Measurements from ENCODE around the gene NLRP3.

The NLRP3 gene

DNA sequence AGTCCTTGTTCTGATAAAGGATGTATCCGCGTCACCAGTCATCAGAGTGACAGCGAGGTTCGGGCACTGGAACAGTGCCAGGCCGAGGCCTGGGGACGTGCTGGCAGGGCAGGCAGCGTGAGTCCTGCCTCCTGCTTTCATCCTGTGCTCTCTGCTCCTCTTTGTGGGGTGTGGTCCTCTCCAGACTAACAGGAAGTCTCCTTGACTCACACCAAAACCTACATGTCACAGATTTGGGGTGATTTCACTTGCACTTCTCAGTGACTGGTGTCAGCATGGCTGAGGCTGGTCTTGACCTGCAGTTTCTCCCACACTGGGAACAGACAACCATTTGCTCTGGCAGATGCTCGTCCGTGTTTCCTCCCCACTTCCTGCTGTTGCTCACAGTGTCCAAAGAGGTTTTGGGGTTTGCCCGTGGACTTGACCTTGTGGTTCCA lies 8.8 kb upstream of the NLRP3 start:
- no peak for DNase-seq (ENCODE audit: low read depth)
- in situ Hi-C loops (cut with HindIII; ENCODE audit: low sequenced_read_pairs): no loop called here
- H3K4me3 ChIP-seq (ENCODE audit: low read depth, low read length): no peak overlapping the region

DNA sequence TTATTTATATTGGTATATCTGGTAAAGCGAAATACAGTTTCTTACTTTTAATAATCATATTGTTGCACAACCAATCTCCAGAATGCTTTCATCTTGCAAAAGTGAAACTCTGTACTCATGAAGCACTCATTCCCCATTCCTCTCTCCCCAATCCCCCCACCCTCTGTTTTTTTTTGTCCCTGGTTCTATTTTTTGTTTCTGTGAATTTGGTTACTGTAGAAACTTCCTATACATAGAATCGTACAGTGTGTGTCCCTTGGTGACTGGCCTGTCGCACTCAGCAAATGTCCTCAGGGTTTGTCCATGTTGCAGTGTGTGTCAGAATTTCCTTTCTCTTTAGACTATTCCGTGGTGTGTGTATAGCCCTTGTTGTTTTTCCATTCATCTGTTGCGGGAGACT lies 7.9 kb upstream of the NLRP3 start:
- H3K4me3 ChIP-seq (ENCODE audit: low read depth, low read length): no peak overlapping the region
- TF ChIP-seq, protein P1, sequence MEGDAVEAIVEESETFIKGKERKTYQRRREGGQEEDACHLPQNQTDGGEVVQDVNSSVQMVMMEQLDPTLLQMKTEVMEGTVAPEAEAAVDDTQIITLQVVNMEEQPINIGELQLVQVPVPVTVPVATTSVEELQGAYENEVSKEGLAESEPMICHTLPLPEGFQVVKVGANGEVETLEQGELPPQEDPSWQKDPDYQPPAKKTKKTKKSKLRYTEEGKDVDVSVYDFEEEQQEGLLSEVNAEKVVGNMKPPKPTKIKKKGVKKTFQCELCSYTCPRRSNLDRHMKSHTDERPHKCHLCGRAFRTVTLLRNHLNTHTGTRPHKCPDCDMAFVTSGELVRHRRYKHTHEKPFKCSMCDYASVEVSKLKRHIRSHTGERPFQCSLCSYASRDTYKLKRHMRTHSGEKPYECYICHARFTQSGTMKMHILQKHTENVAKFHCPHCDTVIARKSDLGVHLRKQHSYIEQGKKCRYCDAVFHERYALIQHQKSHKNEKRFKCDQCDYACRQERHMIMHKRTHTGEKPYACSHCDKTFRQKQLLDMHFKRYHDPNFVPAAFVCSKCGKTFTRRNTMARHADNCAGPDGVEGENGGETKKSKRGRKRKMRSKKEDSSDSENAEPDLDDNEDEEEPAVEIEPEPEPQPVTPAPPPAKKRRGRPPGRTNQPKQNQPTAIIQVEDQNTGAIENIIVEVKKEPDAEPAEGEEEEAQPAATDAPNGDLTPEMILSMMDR (IDR thresholded peaks at IDR 0.05; ENCODE audit: low read depth, low read length, missing control alignments): no peak
- in situ Hi-C loops (cut with HindIII; ENCODE audit: low sequenced_read_pairs): no loop called here
- DNase-seq (ENCODE audit: low read depth): no peak

More for the DNA sequence above, 8.8 kb upstream of the NLRP3 start:
- TF ChIP-seq, protein P1 (IDR thresholded peaks at IDR 0.05; ENCODE audit: low read depth, low read length, missing control alignments): no peak

DNA sequence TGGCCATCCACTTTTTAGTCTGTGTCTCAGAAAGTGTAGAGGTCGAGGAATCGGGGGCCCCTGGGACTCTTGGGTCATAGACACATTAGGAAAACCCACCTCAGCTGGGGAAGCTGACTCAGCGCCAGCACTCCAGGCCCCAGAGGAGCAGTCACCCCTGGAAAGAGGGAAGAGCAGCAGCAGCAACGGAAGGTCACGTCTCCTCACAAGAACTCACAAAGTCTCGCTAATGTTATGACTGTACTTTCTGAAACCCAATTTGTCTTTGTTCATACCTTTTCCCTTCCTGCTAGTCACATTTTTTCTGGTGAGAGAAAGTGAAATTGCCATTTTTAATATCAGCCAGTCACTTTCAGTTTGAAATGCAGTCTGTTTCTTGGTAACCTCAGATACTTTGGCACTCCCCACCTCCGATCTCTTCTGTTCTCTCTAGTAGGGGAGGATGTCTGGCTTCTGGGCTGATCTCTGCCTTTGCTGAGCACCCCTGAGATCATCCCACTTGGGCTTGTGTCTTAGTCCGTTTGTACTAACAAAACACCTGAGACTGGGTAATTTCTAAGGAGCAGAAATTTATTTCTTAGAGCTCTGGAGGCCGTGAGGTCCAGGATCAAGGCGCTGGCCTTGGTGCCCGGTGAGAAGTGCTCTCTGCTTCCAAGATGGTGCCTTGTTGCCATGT lies 6.0 kb upstream of the NLRP3 start:
- no peak overlapping the region for H3K4me3 ChIP-seq (ENCODE audit: low read depth, low read length)
- TF ChIP-seq, protein P1 (IDR thresholded peaks at IDR 0.05; ENCODE audit: low read depth, low read length, missing control alignments): no peak
- no peak for DNase-seq (ENCODE audit: low read depth)
- in situ Hi-C loops (cut with HindIII; ENCODE audit: low sequenced_read_pairs): no loop called here

DNA sequence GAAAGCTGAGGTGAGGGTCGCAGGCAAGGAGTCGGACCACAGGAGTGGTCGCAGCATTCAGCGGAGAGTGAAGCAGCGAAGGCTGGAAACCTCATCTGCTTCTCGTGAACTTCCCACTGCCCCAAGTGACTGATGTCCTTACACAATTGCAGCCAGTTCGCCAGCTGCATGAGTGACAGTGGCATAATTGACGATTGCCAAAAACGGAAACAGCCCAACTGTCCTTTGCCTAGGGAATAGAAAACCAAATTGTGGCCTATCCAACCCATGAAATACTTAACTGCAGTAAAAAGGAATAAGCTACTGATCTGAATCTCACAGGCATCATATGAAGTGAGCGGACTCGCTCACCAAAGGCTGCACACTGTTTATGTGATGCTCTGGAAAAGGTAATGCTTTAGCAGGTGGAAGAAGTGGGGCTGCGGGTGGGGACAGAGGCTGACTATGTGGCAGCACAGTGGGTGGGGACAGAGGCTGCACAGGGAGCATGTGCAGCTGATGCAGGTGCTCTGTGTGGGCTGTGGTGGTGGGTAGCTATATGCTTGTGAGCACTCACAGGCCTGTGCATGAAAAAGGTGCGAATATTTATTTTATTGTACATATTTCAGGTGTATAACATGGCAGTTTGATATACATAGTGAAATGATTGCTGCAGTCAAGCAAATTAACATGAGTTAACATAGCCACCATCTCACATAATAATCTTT lies 4.2 kb upstream of the NLRP3 start:
- H3K4me3 ChIP-seq (ENCODE audit: low read depth, low read length): no peak overlapping the region
- DNase-seq (ENCODE audit: low read depth): no peak
- in situ Hi-C loops (cut with HindIII; ENCODE audit: low sequenced_read_pairs): no loop called here
- TF ChIP-seq, protein P1 (IDR thresholded peaks at IDR 0.05; ENCODE audit: low read depth, low read length, missing control alignments): no peak

DNA sequence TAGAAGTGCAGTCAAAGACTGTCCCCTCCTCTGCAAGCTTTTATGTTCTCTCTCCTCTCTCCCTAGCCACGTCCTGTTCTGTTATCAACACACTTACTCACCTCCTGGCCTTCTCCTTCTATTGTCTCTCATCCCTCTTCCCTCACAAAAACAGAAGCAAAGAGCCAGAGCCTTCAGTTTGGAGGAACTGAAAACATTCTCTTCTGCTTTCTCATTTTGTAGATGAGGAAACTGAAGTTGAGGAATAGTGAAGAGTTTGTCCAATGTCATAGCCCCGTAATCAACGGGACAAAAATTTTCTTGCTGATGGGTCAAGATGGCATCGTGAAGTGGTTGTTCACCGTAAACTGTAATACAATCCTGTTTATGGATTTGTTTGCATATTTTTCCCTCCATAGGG lies 1.9 kb downstream of the NLRP3 start:
- TF ChIP-seq, protein P1 (IDR thresholded peaks at IDR 0.05; ENCODE audit: low read depth, low read length, missing control alignments): no peak
- no peak overlapping the region for H3K4me3 ChIP-seq (ENCODE audit: low read depth, low read length)
- in situ Hi-C loops (cut with HindIII; ENCODE audit: low sequenced_read_pairs): no loop called here
- DNase-seq (ENCODE audit: low read depth): no peak

DNA sequence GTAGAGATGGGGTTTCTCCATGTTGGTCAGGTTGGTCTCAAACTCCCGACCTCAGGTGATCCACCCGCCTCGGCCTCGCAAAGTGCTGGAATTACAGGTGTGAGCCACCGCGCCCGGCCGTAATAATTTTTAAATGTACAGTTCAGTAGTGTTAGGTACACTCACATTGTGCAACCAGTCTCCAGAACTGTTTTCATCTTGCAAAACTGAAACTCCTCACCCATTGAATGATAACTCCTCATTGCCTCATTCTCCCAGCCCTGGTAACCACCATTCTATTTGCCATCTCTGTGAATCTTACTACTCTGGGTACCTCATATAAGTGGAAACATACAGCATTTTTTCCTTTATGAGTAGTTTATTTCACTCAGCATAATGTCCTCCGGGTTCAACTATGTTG lies 3.4 kb downstream of the NLRP3 start:
- H3K4me3 ChIP-seq (ENCODE audit: low read depth, low read length): no peak overlapping the region
- TF ChIP-seq, protein P1 (IDR thresholded peaks at IDR 0.05; ENCODE audit: low read depth, low read length, missing control alignments): no peak
- in situ Hi-C loops (cut with HindIII; ENCODE audit: low sequenced_read_pairs): no loop called here
- DNase-seq (ENCODE audit: low read depth): no peak
